H1 (cell line): ENCODE results near the gene RPUSD2. TPM values are rescaled to one million over a fixed set of nuclear protein-coding genes. Genes with fewer than 3 reads are reported as not detected.

Experiments used
- CTCF ChIA-PET: fragments of 300-600 bp; sonication (Branson Sonifier 250); formaldehyde crosslinking; loops from one replicate; lab custom pipeline; 2021; ENCODE audit not compliant: partially characterized antibody; lab: Charles Lee
- POLR2A ChIA-PET: fragments of 300-600 bp; sonication (Branson Sonifier 250); formaldehyde crosslinking; loops from one replicate; lab custom pipeline; 2021; ENCODE audit warnings: inconsistent platforms; ENCODE audit not compliant: partially characterized antibody; lab: Charles Lee
- DNase-seq, 2 experiments: peaks; one replicate each; pipeline versions ENCODE4 v3.0.0 to v3.0.0-alpha.2; 2010 to 2022; ENCODE audit warnings: low spot score in 2 of 2, low read depth in 1 of 2, mixed read lengths in 1 of 2
- FAIRE-seq: peaks from 2 replicates; lab custom pipeline; 2011; peaks lifted over from hg19 to GRCh38; lab: Jason Lieb, UNC
- H2AFZ ChIP-seq: 2 replicates; pipeline ENCODE4 v1.8.1; 2012; ENCODE audit warnings: low read length, inconsistent platforms
- H2AK5ac ChIP-seq: 2 replicates; pipeline ENCODE4 v1.6.1; 2013; ENCODE audit warnings: low read depth, low read length
- H2BK120ac ChIP-seq: replicated peaks from 2 replicates; pipeline ENCODE3; 2013; ENCODE audit warnings: low read depth, low read length, inconsistent platforms
- H2BK12ac ChIP-seq: 2 replicates; pipeline ENCODE4 v1.6.1; 2013; ENCODE audit warnings: low read depth, low read length
- H2BK15ac ChIP-seq: 2 replicates; pipeline ENCODE4 v1.6.1; 2013; ENCODE audit warnings: low read length
- H2BK20ac ChIP-seq: 2 replicates; pipeline ENCODE4 v1.6.1; 2013; ENCODE audit warnings: low read length
- H2BK5ac ChIP-seq: 2 replicates; pipeline ENCODE4 v1.6.1; 2013; ENCODE audit warnings: low read depth, low read length
- H3K14ac ChIP-seq: 2 replicates; pipeline ENCODE4 v1.6.1; 2013; ENCODE audit warnings: inconsistent platforms; ENCODE audit not compliant: insufficient read length
- H3K18ac ChIP-seq: 2 replicates; pipeline ENCODE4 v1.6.1; 2013; ENCODE audit warnings: low read length; ENCODE audit errors: extremely low read depth
- H3K23ac ChIP-seq: 2 replicates; pipeline ENCODE4 v1.6.1; 2013; ENCODE audit warnings: inconsistent platforms; ENCODE audit not compliant: insufficient read length
- H3K23me2 ChIP-seq: 2 replicates; pipeline ENCODE4 v1.6.1; 2013; ENCODE audit warnings: low read depth, low read length
- H3K27ac ChIP-seq: 2 replicates; pipeline ENCODE4 v1.6.1; 2011; ENCODE audit warnings: low read depth, low read length, inconsistent platforms
- H3K27me3 ChIP-seq, 4 experiments: replicated peaks in 1 of 4; 1 replicate in 1 of 4; 2 replicates in 3 of 4; pipeline versions ENCODE4 v1.6.1 to v1.8.1; 2011 to 2013; ENCODE audit warnings: low read length in 3 of 4, mild to moderate bottlenecking in 3 of 4, inconsistent platforms in 2 of 4, mixed read lengths in 2 of 4, moderate library complexity in 1 of 4; ENCODE audit not compliant: control insufficient read depth in 3 of 4, insufficient read depth in 3 of 4; ENCODE audit errors: extremely low read depth in 1 of 4
- H3K36me3 ChIP-seq, 4 experiments: 2 replicates each; pipeline versions ENCODE4 v1.6.1 to v1.8.1; 2011 to 2013; ENCODE audit warnings: mild to moderate bottlenecking in 4 of 4, low read length in 3 of 4, moderate library complexity in 2 of 4, control low read depth in 1 of 4, inconsistent platforms in 1 of 4; ENCODE audit not compliant: insufficient read depth in 4 of 4, control insufficient read depth in 2 of 4
- H3K4ac ChIP-seq: replicated peaks from 2 replicates; pipeline ENCODE3; 2013; ENCODE audit warnings: low read length, low read depth, mixed read lengths, inconsistent platforms; ENCODE audit not compliant: insufficient read length
- H3K4me1 ChIP-seq, 4 experiments: replicated peaks in 1 of 4; 1 replicate in 1 of 4; 2 replicates in 3 of 4; pipeline versions ENCODE4 v1.6.1 to v1.8.1; 2011 to 2013; ENCODE audit warnings: low read length in 3 of 4, inconsistent platforms in 2 of 4, mixed read lengths in 1 of 4; ENCODE audit not compliant: insufficient read depth in 4 of 4, control insufficient read depth in 3 of 4
- H3K4me2 ChIP-seq, 2 experiments: 2 replicates each; pipeline versions ENCODE4 v1.6.1 to v1.8.1; 2011 to 2013; ENCODE audit warnings: low read depth in 2 of 2, low read length in 2 of 2, control low read depth in 1 of 2, inconsistent platforms in 1 of 2, mild to moderate bottlenecking in 1 of 2; ENCODE audit not compliant: insufficient read depth in 1 of 2
- H3K4me3 ChIP-seq, 4 experiments: fragments of 200-600, 300-600 bp in 1 of 4; sonication (generic), shearing (Covaris generic), sonication (Bioruptor Twin) in 1 of 4; 2 replicates each; pipeline versions ENCODE4 v1.5.1 to v1.8.1; 2011 to 2016; ENCODE audit warnings: low read length in 4 of 4, low read depth in 3 of 4, control low read depth in 2 of 4, inconsistent platforms in 2 of 4, mild to moderate bottlenecking in 2 of 4, mixed read lengths in 1 of 4, moderate library complexity in 1 of 4; ENCODE audit not compliant: insufficient read depth in 2 of 4; ENCODE audit errors: extremely low read depth in 1 of 4
- H3K56ac ChIP-seq: replicated peaks from 2 replicates; pipeline ENCODE3; 2013; ENCODE audit warnings: low read depth, mild to moderate bottlenecking, mixed read lengths, low read length, inconsistent platforms; ENCODE audit not compliant: insufficient read length
- H3K79me1 ChIP-seq: 2 replicates; pipeline ENCODE4 v1.6.1; 2013; ENCODE audit warnings: low read depth, low read length, control low read depth
- H3K79me2 ChIP-seq, 2 experiments: 2 replicates each; pipeline versions ENCODE4 v1.6.1 to v1.8.1; 2012 to 2013; ENCODE audit warnings: low read length in 2 of 2, mild to moderate bottlenecking in 2 of 2, inconsistent platforms in 1 of 2; ENCODE audit not compliant: insufficient read depth in 2 of 2, control insufficient read depth in 1 of 2
- H3K9ac ChIP-seq, 4 experiments: replicated peaks in 1 of 4; 1 replicate in 1 of 4; 2 replicates in 3 of 4; pipeline versions ENCODE4 v1.6.1 to v1.8.1; 2011 to 2013; ENCODE audit warnings: low read depth in 3 of 4, low read length in 3 of 4, control low read depth in 2 of 4, mild to moderate bottlenecking in 2 of 4, moderate library complexity in 2 of 4, inconsistent platforms in 1 of 4; ENCODE audit errors: extremely low read depth in 1 of 4
- H3K9me3 ChIP-seq, 2 experiments: 2 replicates each; pipeline versions ENCODE4 v1.6.1 to v1.8.1; 2012 to 2013; ENCODE audit warnings: mild to moderate bottlenecking in 2 of 2, moderate library complexity in 2 of 2, control low read depth in 1 of 2, inconsistent platforms in 1 of 2, low read depth in 1 of 2, low read length in 1 of 2, mixed read lengths in 1 of 2; ENCODE audit not compliant: insufficient read depth in 2 of 2
- H4K20me1 ChIP-seq, 2 experiments: replicated peaks in 1 of 2; 2 replicates each; pipeline versions ENCODE3 to v1.8.1; 2011 to 2013; ENCODE audit warnings: inconsistent platforms in 2 of 2, low read length in 2 of 2, mild to moderate bottlenecking in 1 of 2; ENCODE audit not compliant: insufficient read depth in 2 of 2, control insufficient read depth in 1 of 2
- H4K5ac ChIP-seq: 2 replicates; pipeline ENCODE4 v1.6.1; 2013; ENCODE audit warnings: low read length, low read depth, mixed read lengths, inconsistent platforms; ENCODE audit not compliant: insufficient read length
- H4K8ac ChIP-seq: 2 replicates; pipeline ENCODE4 v1.8.0; 2013; ENCODE audit warnings: mild to moderate bottlenecking, moderate library complexity, low read length, inconsistent platforms; ENCODE audit not compliant: insufficient read depth; ENCODE audit errors: extremely low read depth
- H4K91ac ChIP-seq: replicated peaks from 2 replicates; pipeline ENCODE3; 2013; ENCODE audit warnings: low read length, mixed read lengths, inconsistent platforms; ENCODE audit not compliant: insufficient read length
- CHD1 ChIP-seq: IDR thresholded peaks from 2 replicates; pipeline ENCODE4 v1.6.1; 2012; ENCODE audit warnings: low read depth, low read length, improper control_type of control experiment
- WGBS, 2 experiments: shearing (Covaris generic) in 1 of 2; methylation state at CpG; one replicate each; pipeline versions ENCODE4 v1.1.6 to v1.1.7; 2013 to 2015; ENCODE audit warnings: low lambda C conversion rate in 2 of 2, mixed read lengths in 2 of 2, inconsistent platforms in 1 of 2, low coverage in 1 of 2, missing lambda C conversion rate in 1 of 2; ENCODE audit not compliant: insufficient replicate concordance in 2 of 2, insufficient coverage in 1 of 2, insufficient read length in 1 of 2; ENCODE audit errors: extremely low coverage in 1 of 2, missing lambda C conversion rate in 1 of 2; 5-methylcytosine and 5-hydroxymethylcytosine counted together
- polyA plus RNA-seq, 7 experiments: library from polyadenylated mRNA; depleted of rRNA in 3 of 7; stranded (reverse) in 5 of 7; unstranded in 2 of 7; fragments of >200 nt in 5 of 7; fragments of 200-250 nt in 2 of 7; gene quantifications; 1 replicate in 5 of 7; 2 replicates in 1 of 7; 4 replicates in 1 of 7; pipeline versions ENCODE4 v1.2.1 to v1.2.3, GENCODE V29; 2011 to 2013; ENCODE audit warnings: missing spikeins in 2 of 7, mixed read lengths in 2 of 7
- total RNA-seq: library from RNA; stranded (reverse); fragmentation: NEBNext Ultra II Directional; extraction: Animal tissue kit (Norgen Biotek cat#: 25700); gene quantifications from 2 replicates; pipeline ENCODE4 v1.2.1, GENCODE V29; 2021

RPUSD2 gene
- total and polyA plus RNA-seq, 2 of the 8 experiments (the other 6 are each of a cell fraction or from before 2014, with no cell fraction given): 14.5 to 28.5 TPM

DNA sequence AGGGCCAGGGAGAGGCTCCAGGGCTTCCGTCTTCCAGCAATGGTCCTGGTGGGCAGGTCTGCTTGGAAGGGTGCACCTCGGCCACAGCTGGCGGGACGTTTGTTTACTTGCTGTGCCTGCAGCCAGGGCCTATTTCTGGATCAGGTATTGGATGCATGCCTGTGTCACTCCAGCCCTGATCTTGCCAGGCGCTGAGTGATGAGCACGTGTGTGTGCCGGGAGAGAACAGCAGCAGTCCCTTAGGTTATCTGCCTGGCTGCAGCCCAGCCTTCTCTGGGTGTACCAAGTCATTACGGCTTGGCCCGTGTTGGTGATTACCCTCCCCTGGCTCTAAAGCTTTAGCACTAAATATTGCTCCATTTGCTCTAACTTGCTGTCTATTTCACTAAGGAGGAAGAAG is 19.2 kb upstream of the RPUSD2 start:
- Histone ChIP-seq H3K9me3 (no peaks in the 10 kb centered on the region), H4K91ac (no peak overlapping the region), H2AFZ (no peak overlapping the region), H3K56ac (no peak overlapping the region), H3K36me3 (no peaks in the 10 kb centered on the region), H3K4me1 (peaks cover 12 to 19% (median 13%) of the 10 kb centered on the region in 4 experiments), H3K4me2 (no peak overlapping the region), H2BK12ac (no peak overlapping the region), H3K14ac (no peak overlapping the region), H3K4ac (no peak overlapping the region), H3K79me2 (no peaks in the 10 kb centered on the region), H3K27ac (no peak overlapping the region), H4K5ac (no peak overlapping the region), H3K79me1 (no peaks in the 10 kb centered on the region), H2BK5ac (no peak overlapping the region), H4K8ac (no peak overlapping the region; the same call in 1 of the 2 replicates), H2AK5ac (no peak overlapping the region), H3K23ac (no peak overlapping the region), H2BK120ac (no peak overlapping the region), H3K23me2 (no peaks in the 10 kb centered on the region), H3K27me3 (no peaks in the 10 kb centered on the region), H2BK20ac (no peak overlapping the region), H2BK15ac (no peak overlapping the region), H3K9ac (no peak overlapping the region), H3K4me3 (no peak overlapping the region), H3K18ac (no peak overlapping the region), H4K20me1 (no peaks in the 10 kb centered on the region)
- WGBS, 2 experiments: 80% methylated on average over 9 of the region's 9 CpGs; no CpG with 5 or more reads in 1 of the 2 experiments
- FAIRE-seq (no peak), DNase-seq (no peak)
- ChIA-PET POLR2A (no interaction called here), CTCF (interaction anchor here (0.8 to 1.1 kb wide), 3 partner anchors 8 to 122 kb away, joined by 3 to 5 read pairs (median 3); no protein-coding TSS in a partner anchor)
- TF ChIP-seq CHD1: no peak
